ENCODE measurements around the gene UBE2H. TPM values are rescaled to one million over a fixed set of nuclear protein-coding genes. Genes with fewer than 3 reads are reported as not detected.
A peak's percentile ranks its signal among the peaks of the same experiment; 100 is the strongest.
"Not testable (repeated sequence)": the region's sequence is repeated elsewhere in the genome, so short reads cannot be mapped to it uniquely, and the experiment has no call there.

UBE2H gene
- total RNA-seq, 1 experiment from 2014 or later = 37.4 TPM

DNA sequence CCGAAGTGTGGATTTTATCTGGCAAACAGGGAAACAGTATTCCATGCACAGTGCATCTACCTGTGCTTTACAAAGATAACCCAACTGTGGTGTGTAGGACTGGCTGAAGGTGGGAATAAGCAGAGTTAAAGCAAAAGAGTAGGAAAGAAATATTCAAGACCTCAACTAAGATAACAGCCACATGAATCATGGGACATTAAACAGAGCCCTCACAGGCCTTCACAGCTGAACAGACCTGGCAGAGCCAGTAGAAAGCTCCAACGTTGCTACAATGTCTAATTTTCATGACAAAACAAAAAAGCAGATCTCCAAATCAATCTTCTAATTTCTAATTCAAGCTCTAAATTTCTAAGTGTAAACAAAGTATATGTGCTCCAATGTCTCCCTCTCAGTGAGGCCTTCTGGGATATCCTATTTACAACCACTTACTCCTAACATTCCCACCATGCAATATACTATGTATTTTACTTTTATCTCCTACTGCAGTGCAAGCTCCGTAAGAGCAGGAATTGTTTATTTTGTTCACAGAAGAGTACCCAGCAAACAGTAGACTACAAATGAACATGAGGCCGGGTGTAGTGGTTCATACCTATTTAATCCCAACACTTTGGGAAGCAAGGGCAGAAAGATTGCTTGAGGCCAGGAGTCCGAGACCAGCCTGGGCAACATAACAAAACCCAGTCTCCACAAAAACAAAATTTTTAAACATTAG lies 63.5 kb downstream of the UBE2H start:
- no peak for DNase-seq (ENCODE audit: low read depth, low spot score)
- in situ Hi-C loops (cut with HindIII; ENCODE audit: low pct_unique_long_range_greater_than_20kb, low sequenced_read_pairs) = no loop called here

DNA sequence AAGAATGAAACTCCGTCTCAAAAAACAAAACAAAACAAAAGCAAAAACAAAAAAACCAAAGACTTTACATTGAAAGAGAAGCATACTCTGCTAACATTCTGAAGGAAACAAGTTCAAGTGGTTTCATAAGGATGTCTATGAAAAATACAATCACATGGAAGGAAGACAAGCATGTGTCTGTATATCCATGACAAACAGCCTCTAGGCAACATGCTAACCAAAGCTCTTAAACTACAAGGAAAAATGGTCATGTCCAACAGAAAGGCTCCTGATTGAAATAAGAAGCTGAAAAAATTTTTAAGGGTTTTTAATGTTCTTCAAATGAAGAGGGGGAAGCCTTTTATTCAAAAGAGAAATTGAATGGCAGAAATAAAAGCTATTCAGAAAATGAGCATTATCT lies 64.9 kb downstream of the UBE2H start:
- DNase-seq (ENCODE audit: low read depth, low spot score) = peak; percentile 58
- in situ Hi-C loops (cut with HindIII; ENCODE audit: low pct_unique_long_range_greater_than_20kb, low sequenced_read_pairs) = no loop called here

DNA sequence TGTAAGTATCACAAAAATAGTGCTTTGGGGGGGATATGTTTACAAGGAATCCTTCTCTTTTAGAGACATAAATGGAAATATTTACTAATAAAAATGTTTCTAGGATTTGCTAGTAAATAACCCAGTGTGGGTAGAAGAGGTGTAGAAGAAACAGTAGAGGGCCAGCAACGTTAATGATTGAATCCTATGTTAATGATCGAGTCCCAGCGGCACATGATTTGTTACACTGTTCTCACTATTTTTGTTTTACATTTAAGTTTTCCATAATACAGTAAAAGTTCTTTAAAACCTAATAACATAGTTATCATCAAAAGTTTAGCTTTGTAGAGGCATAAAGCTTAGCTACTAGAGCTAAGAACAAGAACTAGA lies 66.0 kb downstream of the UBE2H start:
- in situ Hi-C loops (cut with HindIII; ENCODE audit: low pct_unique_long_range_greater_than_20kb, low sequenced_read_pairs) = no loop called here
- no peak for DNase-seq (ENCODE audit: low read depth, low spot score)

DNA sequence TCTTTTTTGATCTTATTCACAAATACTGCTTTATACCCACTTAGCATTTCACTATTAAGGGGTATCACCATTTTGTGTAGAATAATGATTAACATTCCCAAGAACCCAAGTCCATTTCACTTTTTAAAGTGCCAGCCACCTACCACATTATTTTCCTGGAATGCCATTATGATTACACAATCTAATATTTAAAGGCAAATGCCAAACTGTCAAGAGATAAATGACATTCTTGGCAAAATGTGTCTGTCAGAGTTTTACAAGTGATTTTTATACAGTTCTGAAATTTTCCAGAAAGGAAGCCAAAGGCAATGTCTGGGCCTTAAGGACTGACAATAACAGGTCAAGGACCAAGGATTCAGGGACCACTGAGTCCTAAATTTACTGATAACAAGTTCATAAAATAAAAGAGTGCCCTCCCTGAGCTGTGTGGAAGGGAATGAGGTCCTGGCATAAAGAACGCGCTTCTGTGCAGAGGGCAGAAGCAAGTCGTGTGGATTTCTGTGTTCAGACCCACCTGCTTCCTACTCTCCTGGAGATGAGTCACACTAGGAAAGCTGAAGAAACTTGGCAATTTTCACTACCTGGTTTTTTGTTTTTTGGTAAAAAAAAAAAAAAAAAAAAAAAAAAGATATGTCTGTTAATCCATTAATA lies 66.5 kb downstream of the UBE2H start:
- DNase-seq (ENCODE audit: low read depth, low spot score) = no peak
- in situ Hi-C loops (cut with HindIII; ENCODE audit: low pct_unique_long_range_greater_than_20kb, low sequenced_read_pairs) = no loop called here

DNA sequence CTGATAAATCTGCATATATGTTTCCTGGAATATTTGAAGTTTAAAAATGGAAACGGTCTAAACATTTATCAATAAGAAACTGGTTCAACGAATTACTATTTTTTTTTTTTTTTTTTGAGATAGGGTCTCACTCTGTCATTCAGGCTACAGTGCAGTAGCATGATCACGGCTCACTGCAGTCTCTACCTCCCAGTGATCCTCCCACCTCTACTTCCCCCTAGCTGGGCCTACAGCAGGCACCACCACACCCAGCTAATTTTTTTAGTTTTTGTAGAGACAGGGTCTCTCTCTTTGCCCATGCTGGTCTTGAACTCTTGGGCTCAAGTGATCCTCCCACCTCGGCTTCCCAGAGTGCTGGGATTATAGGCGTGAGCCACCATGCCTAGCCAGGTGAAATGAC lies 68.3 kb downstream of the UBE2H start:
- in situ Hi-C loops (cut with HindIII; ENCODE audit: low pct_unique_long_range_greater_than_20kb, low sequenced_read_pairs) = no loop called here

GRCh38 chr7:129883151-129883550 lies 69.6 kb downstream of the UBE2H start:
- DNase-seq (ENCODE audit: low read depth, low spot score) = no peak
- in situ Hi-C loops (cut with HindIII; ENCODE audit: low pct_unique_long_range_greater_than_20kb, low sequenced_read_pairs) = no loop called here

More for the DNA sequence above, 68.3 kb downstream of the UBE2H start:
- no peak for DNase-seq (ENCODE audit: low read depth, low spot score)

- in situ Hi-C loops (cut with HindIII; ENCODE audit: low pct_unique_long_range_greater_than_20kb, low sequenced_read_pairs) = no loop called here
- no peak for DNase-seq (ENCODE audit: low read depth, low spot score)
Observed at GRCh38 chr7:129882531-129882930, 70.2 kb downstream of the UBE2H start.

- in situ Hi-C loops (cut with HindIII; ENCODE audit: low pct_unique_long_range_greater_than_20kb, low sequenced_read_pairs) = no loop called here
- DNase-seq (ENCODE audit: low read depth, low spot score) = no peak
Observed at GRCh38 chr7:129877146-129877792, 75.5 kb downstream of the UBE2H start.

GRCh38 chr7:129875745-129876411 lies 76.9 kb downstream of the UBE2H start:
- DNase-seq (ENCODE audit: low read depth, low spot score) = no peak

GRCh38 chr7:129875160-129875559 lies 77.6 kb downstream of the UBE2H start:
- no peak for DNase-seq (ENCODE audit: low read depth, low spot score)
- in situ Hi-C loops (cut with HindIII; ENCODE audit: low pct_unique_long_range_greater_than_20kb, low sequenced_read_pairs) = no loop called here

More at GRCh38 chr7:129875745-129876411, 76.9 kb downstream of the UBE2H start:
- in situ Hi-C loops (cut with HindIII; ENCODE audit: low pct_unique_long_range_greater_than_20kb, low sequenced_read_pairs) = no loop called here

GRCh38 chr7:129874722-129875121 lies 78.0 kb downstream of the UBE2H start:
- in situ Hi-C loops (cut with HindIII; ENCODE audit: low pct_unique_long_range_greater_than_20kb, low sequenced_read_pairs) = no loop called here
- no peak for DNase-seq (ENCODE audit: low read depth, low spot score)

- peak; percentile 23 for DNase-seq (ENCODE audit: low read depth, low spot score)
- in situ Hi-C loops (cut with HindIII; ENCODE audit: low pct_unique_long_range_greater_than_20kb, low sequenced_read_pairs) = no loop called here
Observed at GRCh38 chr7:129872054-129872453, 80.7 kb downstream of the UBE2H start.

GRCh38 chr7:129870668-129871067 lies 82.1 kb downstream of the UBE2H start:
- in situ Hi-C loops (cut with HindIII; ENCODE audit: low pct_unique_long_range_greater_than_20kb, low sequenced_read_pairs) = no loop called here
- no peak for DNase-seq (ENCODE audit: low read depth, low spot score)

DNA sequence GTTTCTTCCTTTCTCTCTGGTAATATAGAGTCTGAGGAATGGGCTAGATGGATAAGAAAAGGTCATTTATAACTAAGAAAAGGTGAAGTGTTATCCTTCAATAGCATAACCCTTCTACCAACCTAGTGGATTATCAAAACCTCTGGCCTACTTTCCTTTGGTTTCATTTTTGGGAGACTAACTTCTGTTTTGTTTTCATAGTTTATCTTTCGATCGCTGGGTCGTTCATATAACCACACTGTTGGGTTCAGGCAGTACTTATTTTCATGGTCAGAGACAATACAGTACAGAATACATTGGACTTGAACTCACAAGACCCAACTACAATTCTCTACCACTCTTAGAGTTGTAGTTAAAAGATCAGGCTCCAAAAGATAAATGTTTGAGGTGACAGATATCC lies 86.5 kb downstream of the UBE2H start:
- in situ Hi-C loops (cut with HindIII; ENCODE audit: low pct_unique_long_range_greater_than_20kb, low sequenced_read_pairs) = no loop called here
- DNase-seq (ENCODE audit: low read depth, low spot score) = no peak

DNA sequence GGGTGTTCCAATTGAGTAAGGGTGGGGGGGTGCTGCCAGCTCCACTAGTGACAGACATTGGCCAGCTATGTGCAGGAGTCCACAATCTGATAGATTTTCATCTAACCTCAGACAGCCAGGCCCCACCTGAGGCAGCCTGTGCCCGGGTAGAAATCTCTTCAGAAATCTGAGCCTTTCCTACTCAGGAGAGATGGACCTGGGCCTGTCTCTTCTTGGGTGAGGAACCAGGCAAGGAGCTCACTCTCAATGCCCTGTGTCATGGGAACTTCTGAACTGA lies 86.9 kb downstream of the UBE2H start:
- in situ Hi-C loops (cut with HindIII; ENCODE audit: low pct_unique_long_range_greater_than_20kb, low sequenced_read_pairs) = no loop called here
- DNase-seq (ENCODE audit: low read depth, low spot score) = no peak

GRCh38 chr7:129865093-129865924 lies 87.5 kb downstream of the UBE2H start:
- no peak for DNase-seq (ENCODE audit: low read depth, low spot score)
- in situ Hi-C loops (cut with HindIII; ENCODE audit: low pct_unique_long_range_greater_than_20kb, low sequenced_read_pairs) = no loop called here

GRCh38 chr7:129864676-129865075 lies 88.1 kb downstream of the UBE2H start:
- in situ Hi-C loops (cut with HindIII; ENCODE audit: low pct_unique_long_range_greater_than_20kb, low sequenced_read_pairs); DNase-seq (ENCODE audit: low read depth, low spot score): not testable (repeated sequence)

GRCh38 chr7:129864042-129864441 lies 88.7 kb downstream of the UBE2H start:
- no peak for DNase-seq (ENCODE audit: low read depth, low spot score)
- in situ Hi-C loops (cut with HindIII; ENCODE audit: low pct_unique_long_range_greater_than_20kb, low sequenced_read_pairs) = no loop called here
